KBM-7 (cell line): ENCODE measurements around the gene OVAAL.

Source experiments
- DNase-seq: peaks from one replicate; pipeline ENCODE4 v3.0.0-alpha.2; 2015
- in situ Hi-C: fragments of 300-500 bp; cut with MboI; formaldehyde crosslinking; loops from 2 replicates; pipeline ENCODE4 v1.14.3; 2020; ENCODE audit warnings: low sequenced_read_pairs, low pct_unique_long_range_greater_than_20kb, mixed read lengths

The OVAAL gene

GRCh38 chr1:180558664-180559063, at the start of gene OVAAL:
Gene OVAAL (plus strand): TSS chr1:180558964.
- DNase-seq: no peak
- in situ Hi-C loops: no loop called here

GRCh38 chr1:180510882-180511281, 47.9 kb upstream of the OVAAL start:
- DNase-seq: no peak
- in situ Hi-C loops: loop anchor here (25.0 kb wide), 1 partner anchor 651 kb away; no protein-coding TSS in a partner anchor

- no peak for DNase-seq
- in situ Hi-C loops: loop anchor here (25.0 kb wide), 1 partner anchor 649 kb away; no protein-coding TSS in a partner anchor
Observed at GRCh38 chr1:180513531-180513930, 45.2 kb upstream of the OVAAL start.

- in situ Hi-C loops: loop anchor here (25.0 kb wide), 1 partner anchor 647 kb away; no protein-coding TSS in a partner anchor
Observed at GRCh38 chr1:180515364-180515763, 43.4 kb upstream of the OVAAL start.

GRCh38 chr1:180515857-180516388, 42.8 kb upstream of the OVAAL start:
- in situ Hi-C loops: loop anchor here (25.0 kb wide), 1 partner anchor 646 kb away; no protein-coding TSS in a partner anchor
- DNase-seq: peak; percentile 88

More at GRCh38 chr1:180515364-180515763, 43.4 kb upstream of the OVAAL start:
- no peak for DNase-seq

- in situ Hi-C loops: loop anchor here (10.0 to 25.0 kb wide), 2 partner anchors 335 to 642 kb away; no protein-coding TSS in a partner anchor
- DNase-seq: no peak
Observed at GRCh38 chr1:180519846-180520245, 38.9 kb upstream of the OVAAL start.

GRCh38 chr1:180521474-180522212, 37.1 kb upstream of the OVAAL start:
- in situ Hi-C loops: loop anchor here (10.0 to 25.0 kb wide), 2 partner anchors 333 to 641 kb away; no protein-coding TSS in a partner anchor
- no peak for DNase-seq

- in situ Hi-C loops: loop anchor here (10.0 to 25.0 kb wide), 2 partner anchors 333 to 640 kb away; no protein-coding TSS in a partner anchor
- DNase-seq: no peak
Observed at GRCh38 chr1:180522213-180522515, 36.6 kb upstream of the OVAAL start.

- no peak for DNase-seq
- in situ Hi-C loops: loop anchor here (10.0 to 25.0 kb wide), 2 partner anchors 330 to 638 kb away; no protein-coding TSS in a partner anchor
Observed at GRCh38 chr1:180524160-180524914, 34.4 kb upstream of the OVAAL start.

- DNase-seq: no peak
- in situ Hi-C loops: loop anchor here (10.0 to 25.0 kb wide), 2 partner anchors 330 to 637 kb away; no protein-coding TSS in a partner anchor
Observed at GRCh38 chr1:180524915-180525714, 33.6 kb upstream of the OVAAL start.

- DNase-seq: no peak
- in situ Hi-C loops: loop anchor here (10.0 kb wide), 1 partner anchor 329 kb away; no protein-coding TSS in a partner anchor
Observed at GRCh38 chr1:180525715-180526039, 33.1 kb upstream of the OVAAL start.

- in situ Hi-C loops: loop anchor here (10.0 kb wide), 1 partner anchor 328 kb away; no protein-coding TSS in a partner anchor
- DNase-seq: no peak
Observed at GRCh38 chr1:180527101-180527669, 31.6 kb upstream of the OVAAL start.

GRCh38 chr1:180528868-180529470, 29.8 kb upstream of the OVAAL start:
- DNase-seq: no peak
- in situ Hi-C loops: loop anchor here (10.0 kb wide), 1 partner anchor 326 kb away; no protein-coding TSS in a partner anchor

GRCh38 chr1:180530501-180530900, 28.3 kb upstream of the OVAAL start:
- DNase-seq: no peak
- in situ Hi-C loops: no loop called here

- DNase-seq: no peak
- in situ Hi-C loops: no loop called here
Observed at GRCh38 chr1:180532854-180533253, 25.9 kb upstream of the OVAAL start.

GRCh38 chr1:180533266-180533987, 25.3 kb upstream of the OVAAL start:
- in situ Hi-C loops: no loop called here
- peak; percentile 82 for DNase-seq

- in situ Hi-C loops: no loop called here
- DNase-seq: no peak
Observed at GRCh38 chr1:180534214-180534613, 24.6 kb upstream of the OVAAL start.
